ENCODE results near the gene TIMM44. TPM values are rescaled to one million over a fixed set of nuclear protein-coding genes. Genes with fewer than 3 reads are reported as not detected.

TIMM44 gene
- total RNA-seq, result 10 to 100 TPM; 68.0 to 71.2 TPM
- 33.8 TPM for polyA plus RNA-seq (ENCODE audit: insufficient read depth, low read depth, low replicate concordance)
- long read RNA-seq, donor 1, transcript TIMM44-201 (13 exons, 2,075 nt), result major isoform, 9 of 34 reads
- long read RNA-seq, donor 1, partial matches to known transcripts, result 21 of 34 reads
- long read RNA-seq, donor 1, other reads (novel, unspliced or antisense), result 0 of 34 reads
- long read RNA-seq, donor 2, transcript TIMM44-210 (1 exons, 2,227 nt), result major isoform, 5 of 10 reads
- long read RNA-seq, donor 2, partial matches to known transcripts, result 0 of 10 reads
- long read RNA-seq, donor 2, other reads (novel, unspliced or antisense), result 0 of 10 reads

GRCh38 chr19:7943444-7944176, at the start of gene TIMM44:
TSS of gene TIMM44 (minus strand) at chr19:7943666. CDS start at chr19:7943651, 15 bp downstream.
- Histone ChIP-seq H3K27me3 (no peaks in the 10 kb centered on the region), H3K27ac (peak within 1 kb of the TSS; percentile 87 to 94), H3K4me3 (peak within 1 kb of the TSS; percentile 77 to 82), H3K36me3 (ENCODE audit: low read depth, missing control alignments) (no peaks in the 10 kb centered on the region), H3K9me3 (no peaks in the 10 kb centered on the region), H3K4me1 (peaks cover 7% of the 10 kb centered on the region)
- TF ChIP-seq, protein P1, sequence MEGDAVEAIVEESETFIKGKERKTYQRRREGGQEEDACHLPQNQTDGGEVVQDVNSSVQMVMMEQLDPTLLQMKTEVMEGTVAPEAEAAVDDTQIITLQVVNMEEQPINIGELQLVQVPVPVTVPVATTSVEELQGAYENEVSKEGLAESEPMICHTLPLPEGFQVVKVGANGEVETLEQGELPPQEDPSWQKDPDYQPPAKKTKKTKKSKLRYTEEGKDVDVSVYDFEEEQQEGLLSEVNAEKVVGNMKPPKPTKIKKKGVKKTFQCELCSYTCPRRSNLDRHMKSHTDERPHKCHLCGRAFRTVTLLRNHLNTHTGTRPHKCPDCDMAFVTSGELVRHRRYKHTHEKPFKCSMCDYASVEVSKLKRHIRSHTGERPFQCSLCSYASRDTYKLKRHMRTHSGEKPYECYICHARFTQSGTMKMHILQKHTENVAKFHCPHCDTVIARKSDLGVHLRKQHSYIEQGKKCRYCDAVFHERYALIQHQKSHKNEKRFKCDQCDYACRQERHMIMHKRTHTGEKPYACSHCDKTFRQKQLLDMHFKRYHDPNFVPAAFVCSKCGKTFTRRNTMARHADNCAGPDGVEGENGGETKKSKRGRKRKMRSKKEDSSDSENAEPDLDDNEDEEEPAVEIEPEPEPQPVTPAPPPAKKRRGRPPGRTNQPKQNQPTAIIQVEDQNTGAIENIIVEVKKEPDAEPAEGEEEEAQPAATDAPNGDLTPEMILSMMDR (IDR thresholded peaks at IDR 0.05), result peak in 1 of 3 experiments; percentile 25
- TF ChIP-seq POLR2A (IDR thresholded peaks at IDR 0.05), result no peak
- intact Hi-C loops (cut with DNase I; ENCODE audit: low total_unique reads), result loop anchor here (10.0 kb wide), 1 partner anchor 311 kb away; no protein-coding TSS in a partner anchor
- DNase-seq, result peak; percentile 99
- WGBS, 2 donors, result 0% methylated on average over 7 to 49 of the region's 56 CpGs

- no peaks in the 10 kb centered on the region for H3K36me3 ChIP-seq (ENCODE audit: low read depth, missing control alignments)
- 87 to 89% methylated on average over 10 of the region's 10 CpGs for WGBS, 2 donors
- no peak for DNase-seq
- intact Hi-C loops (cut with DNase I; ENCODE audit: low total_unique reads), result no loop called here
- no peak overlapping the region for H3K27ac ChIP-seq
- H3K4me1 ChIP-seq, result peaks cover under 1% of the 10 kb centered on the region
- TF ChIP-seq POLR2A (IDR thresholded peaks at IDR 0.05), result no peak
- TF ChIP-seq, protein P1 (IDR thresholded peaks at IDR 0.05), result no peak
- H3K27me3 ChIP-seq, result no peaks in the 10 kb centered on the region
- no peaks in the 10 kb centered on the region for H3K9me3 ChIP-seq
- H3K4me3 ChIP-seq, result no peak overlapping the region
Measured at GRCh38 chr19:7992575-7992974, 49.1 kb upstream of the TIMM44 start.

- H3K27me3 ChIP-seq, result no peaks in the 10 kb centered on the region
- intact Hi-C loops (cut with DNase I; ENCODE audit: low total_unique reads), result no loop called here
- no peaks in the 10 kb centered on the region for H3K9me3 ChIP-seq
- WGBS, 2 donors, result 80 to 88% methylated on average over 10 to 12 of the region's 12 CpGs
- H3K27ac ChIP-seq, result no peak overlapping the region
- no peak overlapping the region for H3K4me3 ChIP-seq
- no peak for DNase-seq
- TF ChIP-seq, protein P1 (IDR thresholded peaks at IDR 0.05), result no peak
- TF ChIP-seq POLR2A (IDR thresholded peaks at IDR 0.05), result no peak
- no peaks in the 10 kb centered on the region for H3K36me3 ChIP-seq (ENCODE audit: low read depth, missing control alignments)
- H3K4me1 ChIP-seq, result peaks cover 7% of the 10 kb centered on the region
Measured at GRCh38 chr19:7989071-7989575, 45.7 kb upstream of the TIMM44 start.

DNA sequence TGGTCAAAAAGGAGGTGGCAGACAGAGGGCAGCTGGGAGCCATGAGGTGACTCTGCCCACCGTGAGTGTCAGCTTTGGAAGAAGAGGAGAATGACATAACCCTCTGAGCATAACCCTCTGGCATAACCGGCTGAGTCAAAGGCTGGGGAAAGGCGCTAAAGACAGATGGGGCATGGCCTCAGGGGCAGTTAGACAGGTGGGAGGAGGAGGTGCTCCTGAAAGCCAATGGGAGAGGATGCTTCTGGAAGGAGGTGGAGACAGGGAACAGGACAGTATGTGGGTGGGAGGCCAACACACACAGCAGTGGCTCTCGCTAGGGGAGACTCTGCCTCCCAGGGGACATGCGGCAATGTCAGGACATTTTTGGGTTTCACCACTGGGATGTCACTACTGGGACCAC, 44.8 kb upstream of the TIMM44 start:
- intact Hi-C loops (cut with DNase I; ENCODE audit: low total_unique reads), result no loop called here
- Histone ChIP-seq H3K27me3 (no peaks in the 10 kb centered on the region), H3K27ac (no peak overlapping the region), H3K36me3 (ENCODE audit: low read depth, missing control alignments) (no peaks in the 10 kb centered on the region), H3K4me1 (peaks cover 7% of the 10 kb centered on the region), H3K4me3 (no peak overlapping the region), H3K9me3 (no peaks in the 10 kb centered on the region)
- TF ChIP-seq POLR2A (IDR thresholded peaks at IDR 0.05), result no peak
- TF ChIP-seq, protein P1 (IDR thresholded peaks at IDR 0.05), result no peak
- no peak for DNase-seq
- WGBS, 2 donors, result 78 to 81% methylated on average over 5 of the region's 5 CpGs

Data from testis (tissue), 5 donors.